GM12872 (cell line): Measurements from ENCODE around the gene SEC22C.

ENCODE experiments used
- CTCF ChIP-seq: IDR thresholded peaks from 3 replicates; pipeline ENCODE4 v1.5.1; 2011; ENCODE audit warnings: low read depth, mild to moderate bottlenecking, low read length, moderate library complexity; ENCODE audit not compliant: insufficient read depth

SEC22C gene

GRCh38 chr3:42549131-42549530 lies 32.6 kb downstream of the SEC22C start:
- TF ChIP-seq CTCF, result no peak

GRCh38 chr3:42547401-42547945 lies 34.3 kb downstream of the SEC22C start:
- peak; percentile 98 for TF ChIP-seq CTCF

DNA sequence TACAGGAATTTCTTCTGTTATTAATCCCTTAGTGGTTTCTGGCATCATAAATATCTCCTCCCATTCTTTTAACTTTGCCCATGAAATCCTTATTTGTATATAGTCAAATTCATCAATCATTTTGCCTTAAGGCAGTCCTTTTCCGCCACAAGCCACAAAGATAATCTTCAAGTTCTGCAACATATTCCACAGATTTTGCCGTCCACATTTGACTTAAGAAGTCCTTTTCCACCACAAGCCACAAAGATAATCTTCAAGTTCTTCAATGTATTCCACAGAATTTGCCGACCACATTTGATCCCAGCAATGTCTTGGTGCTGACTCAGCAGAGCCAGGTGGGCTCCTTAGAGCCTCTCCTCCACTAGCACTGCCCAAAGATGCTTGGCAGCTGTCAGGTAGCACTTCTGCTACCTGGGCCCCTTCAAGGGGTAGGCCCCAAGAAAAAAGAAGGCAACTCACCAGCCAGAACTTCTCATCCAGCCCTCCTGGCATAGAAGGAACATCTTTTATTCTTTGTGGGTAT lies 35.0 kb downstream of the SEC22C start:
- TF ChIP-seq CTCF, result no peak

DNA sequence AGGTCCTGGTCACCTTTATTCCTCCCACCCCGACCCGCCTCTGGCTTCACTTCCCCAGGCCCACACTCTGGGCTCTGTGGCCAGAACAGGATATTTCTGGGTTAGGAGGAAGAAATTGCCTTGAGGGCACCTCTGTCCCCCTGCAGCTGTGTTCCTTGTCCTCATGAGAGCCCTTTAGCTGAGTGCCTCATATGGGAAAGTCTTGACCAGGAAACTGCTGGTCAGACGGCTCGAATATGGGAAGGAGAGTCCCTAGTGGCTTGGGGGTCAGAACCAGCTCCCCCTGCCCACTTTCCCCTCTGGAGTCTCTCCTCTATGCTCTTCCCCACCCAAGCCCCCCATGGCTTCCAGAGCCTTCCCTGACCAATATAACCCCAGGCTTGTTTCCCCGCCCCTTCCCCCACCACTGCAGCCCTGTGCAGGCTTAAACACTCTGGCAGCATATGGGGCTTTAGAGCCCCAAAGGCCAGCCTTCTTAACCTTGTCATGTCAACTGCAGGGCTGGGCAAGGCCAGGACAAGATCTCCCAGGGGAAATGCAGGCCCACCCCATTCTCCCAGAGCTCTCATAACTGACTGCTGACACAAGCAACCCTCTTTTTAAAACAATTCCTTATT lies 36.4 kb downstream of the SEC22C start:
- no peak for TF ChIP-seq CTCF

DNA sequence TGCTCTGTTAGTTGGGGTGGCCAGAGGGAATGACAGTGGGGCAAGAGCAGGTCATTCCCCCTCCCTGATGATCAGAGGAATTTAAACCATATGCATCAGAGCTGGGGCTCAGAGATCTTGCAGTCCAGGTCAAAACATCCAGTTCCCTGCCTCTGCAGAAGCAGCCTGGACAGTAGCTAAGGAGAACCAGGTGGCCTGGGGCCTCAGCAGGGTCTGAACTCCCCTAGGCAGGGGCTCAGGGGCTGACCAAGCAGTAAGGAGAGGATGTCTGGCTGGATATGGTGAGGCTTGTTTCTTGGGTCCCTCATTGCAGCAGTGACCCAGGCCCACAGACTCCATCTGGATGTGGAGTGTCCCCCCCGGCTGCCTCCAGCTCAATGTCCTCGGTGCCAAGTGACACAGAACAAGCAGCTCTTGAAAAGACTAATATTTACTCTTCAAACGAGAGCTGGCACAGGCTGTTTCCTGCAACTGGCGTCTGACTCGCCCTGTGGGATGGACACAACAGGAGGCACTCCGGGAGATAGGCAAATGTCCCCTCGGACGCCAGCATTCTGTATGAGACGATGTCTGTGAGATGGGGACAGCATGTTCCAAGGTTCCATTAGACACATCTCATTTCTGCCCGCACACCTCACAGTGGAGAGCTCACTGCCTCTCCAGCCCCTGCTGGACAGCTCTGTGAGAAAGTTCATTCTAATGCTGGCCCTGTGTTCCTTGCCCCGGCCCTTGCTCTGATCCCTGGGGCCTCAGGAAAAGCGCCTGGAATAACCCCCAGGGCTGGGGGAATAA lies 37.1 kb downstream of the SEC22C start:
- TF ChIP-seq CTCF, result no peak

DNA sequence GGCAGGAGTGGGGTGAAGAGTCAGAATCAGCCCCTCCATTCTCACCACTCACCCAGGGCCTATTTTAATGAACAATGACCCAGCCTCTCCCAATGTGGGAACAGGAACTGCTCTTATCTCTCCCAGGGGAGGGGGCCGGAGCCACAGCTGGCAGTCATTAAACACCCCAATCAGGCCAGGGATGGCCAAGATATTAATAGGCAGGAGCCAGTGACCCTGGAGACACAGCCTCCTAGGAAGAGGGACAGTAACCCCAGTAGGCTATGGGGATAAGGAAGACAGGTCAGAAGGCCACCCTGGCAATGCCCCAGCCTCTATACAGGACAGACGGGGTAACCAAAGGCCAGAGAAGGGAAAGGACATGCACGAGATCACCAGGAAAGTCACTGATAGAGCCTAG lies 40.7 kb downstream of the SEC22C start:
- TF ChIP-seq CTCF, result no peak

GRCh38 chr3:42539871-42540714 lies 41.7 kb downstream of the SEC22C start:
- peak; percentile 79 for TF ChIP-seq CTCF
